Karpas-422 (cell line): ENCODE data around the gene ZNF462. TPM values are rescaled to one million over a fixed set of nuclear protein-coding genes. Genes with fewer than 3 reads are reported as not detected.

ENCODE experiments used
- DNase-seq: peaks from one replicate; pipeline ENCODE4 v3.0.0-alpha.2; 2015
- H2AFZ ChIP-seq: fragments of 200-600 bp; sonication (generic); 2 replicates; pipeline ENCODE4 v1.6.1; 2014; ENCODE audit warnings: antibody characterized with exemption, low read length, mixed read lengths
- H3K27ac ChIP-seq: fragments of 200-600 bp; sonication (generic); 2 replicates; pipeline ENCODE4 v1.5.1; 2014; ENCODE audit warnings: mild to moderate bottlenecking, low read length, moderate library complexity
- H3K27me3 ChIP-seq: fragments of 200-600 bp; sonication (generic); 2 replicates; pipeline ENCODE4 v1.6.1; 2014; ENCODE audit warnings: low read length, mixed read lengths
- H3K36me3 ChIP-seq: fragments of 200-600 bp; sonication (generic); 2 replicates; pipeline ENCODE4 v1.6.1; 2014; ENCODE audit warnings: low read length, mixed read lengths; ENCODE audit not compliant: insufficient read depth
- H3K4me1 ChIP-seq: fragments of 200-600 bp; sonication (generic); 2 replicates; pipeline ENCODE4 v1.6.1; 2014; ENCODE audit warnings: mild to moderate bottlenecking, low read length, mixed read lengths
- H3K4me2 ChIP-seq: fragments of 200-600 bp; sonication (generic); 2 replicates; pipeline ENCODE4 v1.6.1; 2014; ENCODE audit warnings: low read length, low read depth, mild to moderate bottlenecking; ENCODE audit not compliant: poor library complexity, severe bottlenecking
- H3K4me3 ChIP-seq: fragments of 200-600 bp; sonication (generic); 2 replicates; pipeline ENCODE4 v1.5.1; 2014; ENCODE audit warnings: mild to moderate bottlenecking, antibody characterized with exemption, low read length, mixed read lengths
- H3K79me2 ChIP-seq: fragments of 200-600 bp; sonication (generic); 2 replicates; pipeline ENCODE4 v1.6.1; 2014; ENCODE audit warnings: mild to moderate bottlenecking, low read length, mixed read lengths
- H3K9ac ChIP-seq: fragments of 200-600 bp; sonication (generic); 2 replicates; pipeline ENCODE4 v1.6.0; 2014; ENCODE audit warnings: low read length
- H3K9me2 ChIP-seq: fragments of 200-600 bp; sonication (generic), shearing (Covaris generic); replicated peaks from 2 replicates; pipeline ENCODE4 v1.6.0; 2014; ENCODE audit warnings: mild to moderate bottlenecking, low read length, moderate library complexity; ENCODE audit not compliant: insufficient read depth
- H3K9me3 ChIP-seq: fragments of 300-700, 200-600 bp; sonication (generic); 2 replicates; pipeline ENCODE4 v1.6.1; 2014; ENCODE audit warnings: low read length, mixed read lengths
- H4K20me1 ChIP-seq: fragments of 200-600 bp; sonication (generic); 2 replicates; pipeline ENCODE4 v1.6.1; 2014; ENCODE audit warnings: mild to moderate bottlenecking, antibody characterized with exemption, low read length, low read depth; ENCODE audit not compliant: insufficient read depth
- total RNA-seq: library from RNA; depleted of rRNA; stranded (reverse); fragments of >200 nt; shearing (Covaris generic); gene quantifications from 2 replicates; pipeline ENCODE4 v1.2.3, GENCODE V29; 2014; ENCODE audit warnings: low replicate concordance

Gene ZNF462
- total RNA-seq, 1 experiment from 2014 or later: not detected

DNA sequence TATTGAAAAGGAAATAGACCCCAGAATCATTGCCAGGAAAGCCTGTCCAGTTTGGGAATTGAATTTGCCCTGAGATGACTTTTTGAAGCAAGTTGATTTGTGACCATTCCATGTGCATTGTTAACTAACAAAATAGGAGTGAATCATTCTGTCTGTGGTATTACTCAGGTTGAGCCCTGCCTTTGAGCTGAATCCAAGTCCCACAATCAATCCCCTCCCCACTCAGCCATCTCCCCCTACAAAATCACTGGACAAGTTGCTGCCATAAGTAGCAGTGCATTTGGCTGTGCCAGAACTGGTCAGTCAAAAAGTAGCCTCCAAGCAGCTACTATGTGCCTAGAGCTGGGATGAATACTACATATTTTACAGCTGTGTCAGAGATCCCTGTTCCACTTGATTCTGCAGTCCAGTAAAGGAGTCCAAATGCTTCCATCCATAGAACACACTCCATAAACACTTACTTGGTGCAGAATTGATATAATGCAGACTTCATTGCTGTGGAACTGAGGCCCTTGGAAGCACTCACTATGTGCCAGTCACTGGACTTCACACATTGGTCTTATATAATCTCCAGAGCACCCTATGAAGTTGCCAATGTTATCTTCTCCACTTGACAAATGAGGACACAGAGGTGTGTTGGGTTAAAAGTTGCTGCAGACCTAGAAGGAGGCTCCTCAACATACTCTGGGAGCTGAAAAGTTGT is 96.1 kb downstream of the ZNF462 start:
- Histone ChIP-seq H3K9me2 (no peaks in the 10 kb centered on the region), H2AFZ (no peak overlapping the region), H3K27me3 (no peaks in the 10 kb centered on the region), H4K20me1 (no peaks in the 10 kb centered on the region), H3K4me3 (no peak overlapping the region), H3K9me3 (no peaks in the 10 kb centered on the region), H3K79me2 (no peaks in the 10 kb centered on the region), H3K36me3 (no peaks in the 10 kb centered on the region), H3K4me2 (no peak overlapping the region), H3K27ac (no peak overlapping the region), H3K4me1 (no peaks in the 10 kb centered on the region), H3K9ac (no peak overlapping the region)
- no peak for DNase-seq

DNA sequence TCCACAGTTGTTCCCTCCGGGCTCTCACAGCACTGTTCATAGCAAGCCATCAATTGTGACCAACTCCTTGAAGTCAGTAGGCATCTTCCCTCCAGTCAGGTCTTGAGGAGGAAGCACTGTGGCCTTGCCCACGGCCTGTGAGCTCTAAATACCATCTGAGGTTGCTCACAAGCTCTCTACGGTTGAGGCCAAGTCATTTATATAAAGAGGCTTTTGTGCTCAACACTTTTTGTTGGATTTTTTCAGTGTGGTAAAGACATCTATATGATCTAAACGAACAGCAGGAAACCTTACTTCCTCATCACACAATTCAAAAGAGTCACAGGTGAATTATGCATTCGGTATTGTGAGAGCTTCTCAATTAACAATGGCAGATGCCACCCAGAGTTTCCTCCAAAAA is 97.3 kb downstream of the ZNF462 start:
- Histone ChIP-seq H3K4me1 (no peaks in the 10 kb centered on the region), H3K79me2 (no peaks in the 10 kb centered on the region), H3K27ac (no peak overlapping the region), H3K9me2 (no peaks in the 10 kb centered on the region), H3K4me3 (no peak overlapping the region), H3K9me3 (no peaks in the 10 kb centered on the region), H3K9ac (no peak overlapping the region), H4K20me1 (no peaks in the 10 kb centered on the region), H3K27me3 (no peaks in the 10 kb centered on the region), H3K4me2 (no peak overlapping the region), H3K36me3 (no peaks in the 10 kb centered on the region), H2AFZ (no peak overlapping the region)
- no peak for DNase-seq

DNA sequence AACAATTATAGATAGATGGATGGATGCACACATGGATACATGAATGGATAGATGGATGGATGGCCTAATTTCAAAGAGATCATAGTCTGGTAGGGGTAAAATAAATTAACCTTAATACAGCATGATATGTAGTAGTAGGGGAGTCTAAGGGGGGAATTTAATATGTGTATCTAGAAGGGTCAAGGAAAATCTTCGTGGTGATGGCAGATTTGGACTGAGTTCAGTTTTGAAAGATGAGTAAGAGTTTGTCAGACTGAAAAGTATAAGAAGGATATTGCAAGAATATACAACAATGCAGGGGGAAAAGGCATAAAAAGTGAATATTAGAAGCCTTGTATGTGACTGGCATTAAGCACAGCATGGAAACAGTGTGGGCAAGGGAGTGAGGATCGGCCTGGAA is 98.7 kb downstream of the ZNF462 start:
- no peak for DNase-seq
- no peak overlapping the region for H2AFZ ChIP-seq
- H3K9me2 ChIP-seq: no peaks in the 10 kb centered on the region
- no peaks in the 10 kb centered on the region for H3K36me3 ChIP-seq
- H3K4me2 ChIP-seq: no peak overlapping the region
- H3K79me2 ChIP-seq: no peaks in the 10 kb centered on the region
- no peak overlapping the region for H3K27ac ChIP-seq
- H3K9me3 ChIP-seq: no peaks in the 10 kb centered on the region
- no peaks in the 10 kb centered on the region for H3K27me3 ChIP-seq
- H3K4me3 ChIP-seq: no peak overlapping the region
- H3K9ac ChIP-seq: no peak overlapping the region
- H3K4me1 ChIP-seq: no peaks in the 10 kb centered on the region
- H4K20me1 ChIP-seq: no peaks in the 10 kb centered on the region

DNA sequence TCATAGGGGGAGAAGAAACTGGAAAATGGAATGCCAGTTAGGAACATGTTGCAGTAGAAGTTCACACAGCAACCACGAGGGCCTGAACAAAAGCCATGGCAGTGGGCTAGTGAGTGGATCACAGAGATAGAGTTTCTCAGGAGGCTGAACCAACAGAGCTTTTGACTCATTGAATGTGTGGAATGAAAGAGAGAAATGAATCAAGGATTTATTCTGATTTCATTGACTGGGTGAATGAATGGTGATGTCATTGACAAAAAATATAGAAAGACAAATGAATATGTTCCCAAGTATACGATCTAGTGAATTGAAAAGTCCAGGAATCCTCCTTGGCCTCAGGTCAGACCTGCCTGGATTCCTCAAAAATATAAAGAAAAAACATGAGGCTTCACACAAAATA is 99.2 kb downstream of the ZNF462 start:
- no peaks in the 10 kb centered on the region for H4K20me1 ChIP-seq
- no peak overlapping the region for H3K4me2 ChIP-seq
- H3K4me1 ChIP-seq: no peaks in the 10 kb centered on the region
- H2AFZ ChIP-seq: no peak overlapping the region
- no peaks in the 10 kb centered on the region for H3K27me3 ChIP-seq
- H3K79me2 ChIP-seq: no peaks in the 10 kb centered on the region
- no peaks in the 10 kb centered on the region for H3K36me3 ChIP-seq
- DNase-seq: no peak
- H3K9ac ChIP-seq: no peak overlapping the region
- no peak overlapping the region for H3K4me3 ChIP-seq
- H3K9me2 ChIP-seq: no peaks in the 10 kb centered on the region
- H3K9me3 ChIP-seq: no peaks in the 10 kb centered on the region
- H3K27ac ChIP-seq: no peak overlapping the region

DNA sequence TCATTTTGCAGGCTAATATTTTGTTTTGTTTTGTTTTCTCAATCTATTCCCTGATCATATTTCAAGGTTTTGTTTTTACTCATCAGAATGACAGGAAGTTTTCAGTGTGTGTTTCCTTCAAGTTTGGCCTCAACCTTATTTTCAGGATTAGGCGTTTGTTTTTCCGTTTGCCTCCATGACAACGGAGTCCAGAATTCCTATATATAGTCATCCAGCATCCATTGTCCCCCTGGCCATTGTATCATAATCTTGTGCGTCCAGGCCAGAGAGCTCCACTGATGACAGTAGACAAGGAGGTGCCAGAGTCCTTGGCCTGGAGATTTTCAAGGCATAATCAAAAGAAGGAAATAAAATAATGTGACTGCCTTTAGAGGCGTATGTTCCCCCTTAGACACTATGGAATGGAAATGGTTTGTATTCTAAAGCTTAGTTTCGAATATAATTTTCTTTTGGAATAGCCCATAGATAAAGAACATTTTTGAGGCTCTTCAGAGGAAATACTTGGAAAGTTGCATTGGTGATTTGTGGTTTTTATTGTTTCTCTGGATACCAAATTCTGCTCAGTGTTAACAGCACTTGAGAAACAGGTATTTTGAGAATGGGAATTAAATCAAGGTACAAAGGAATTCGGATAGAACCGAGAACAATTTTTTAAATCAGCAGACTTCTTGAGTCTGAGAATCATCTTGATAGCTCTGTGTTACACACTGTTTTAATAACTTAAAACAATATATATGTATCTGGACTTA is 99.8 kb downstream of the ZNF462 start:
- Histone ChIP-seq H2AFZ (no peak overlapping the region), H3K4me2 (no peak overlapping the region), H3K79me2 (no peaks in the 10 kb centered on the region), H3K27ac (no peak overlapping the region), H3K9ac (no peak overlapping the region), H4K20me1 (no peaks in the 10 kb centered on the region), H3K4me1 (no peaks in the 10 kb centered on the region), H3K9me2 (no peaks in the 10 kb centered on the region), H3K9me3 (no peaks in the 10 kb centered on the region), H3K36me3 (no peaks in the 10 kb centered on the region), H3K27me3 (no peaks in the 10 kb centered on the region), H3K4me3 (no peak overlapping the region)
- DNase-seq: no peak

DNA sequence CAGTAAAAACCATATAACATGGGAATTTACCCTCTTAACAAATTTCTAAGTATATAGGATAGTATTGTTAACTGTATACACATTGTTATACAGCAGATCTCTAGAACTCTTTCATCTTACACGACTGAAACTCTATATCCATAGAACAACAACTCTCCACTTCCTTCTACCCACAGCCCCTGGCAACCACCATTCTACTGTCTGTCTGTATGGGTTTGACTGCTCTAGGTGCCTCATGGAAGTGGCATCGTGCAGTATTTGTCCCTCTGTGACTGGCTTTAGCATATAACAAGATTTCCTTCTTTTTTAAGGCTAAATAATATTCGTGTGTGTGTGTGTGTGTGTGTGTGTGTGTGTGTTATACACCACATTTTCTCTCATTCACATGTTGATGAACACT is 100.7 kb downstream of the ZNF462 start:
- no peaks in the 10 kb centered on the region for H3K4me1 ChIP-seq
- H3K27ac ChIP-seq: no peak overlapping the region
- H3K9ac ChIP-seq: no peak overlapping the region
- DNase-seq: no peak
- H3K4me3 ChIP-seq: no peak overlapping the region
- H3K9me3 ChIP-seq: no peaks in the 10 kb centered on the region
- H2AFZ ChIP-seq: no peak overlapping the region
- H3K4me2 ChIP-seq: no peak overlapping the region
- H4K20me1 ChIP-seq: no peaks in the 10 kb centered on the region
- H3K27me3 ChIP-seq: no peaks in the 10 kb centered on the region
- H3K9me2 ChIP-seq: no peaks in the 10 kb centered on the region
- H3K79me2 ChIP-seq: no peaks in the 10 kb centered on the region
- H3K36me3 ChIP-seq: no peaks in the 10 kb centered on the region

DNA sequence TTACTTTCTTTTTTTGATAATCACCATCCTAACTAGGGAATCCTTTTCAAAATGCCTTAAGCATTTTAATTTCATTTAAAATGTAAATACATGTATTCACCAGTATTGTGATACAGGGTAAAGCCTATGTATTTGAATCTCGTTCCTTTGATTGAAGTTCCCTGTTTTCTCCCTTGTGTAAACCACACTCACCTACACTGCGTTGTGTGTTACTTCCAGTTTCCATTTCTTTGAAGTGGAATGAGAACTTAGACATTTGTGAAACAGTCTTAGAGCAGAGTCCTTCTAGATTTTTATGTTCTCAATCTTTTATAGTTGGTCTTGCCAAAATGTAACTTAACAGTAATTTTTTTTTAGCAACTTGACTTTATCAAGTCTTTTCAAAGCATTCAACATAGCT is 101.4 kb downstream of the ZNF462 start:
- DNase-seq: no peak

DNA sequence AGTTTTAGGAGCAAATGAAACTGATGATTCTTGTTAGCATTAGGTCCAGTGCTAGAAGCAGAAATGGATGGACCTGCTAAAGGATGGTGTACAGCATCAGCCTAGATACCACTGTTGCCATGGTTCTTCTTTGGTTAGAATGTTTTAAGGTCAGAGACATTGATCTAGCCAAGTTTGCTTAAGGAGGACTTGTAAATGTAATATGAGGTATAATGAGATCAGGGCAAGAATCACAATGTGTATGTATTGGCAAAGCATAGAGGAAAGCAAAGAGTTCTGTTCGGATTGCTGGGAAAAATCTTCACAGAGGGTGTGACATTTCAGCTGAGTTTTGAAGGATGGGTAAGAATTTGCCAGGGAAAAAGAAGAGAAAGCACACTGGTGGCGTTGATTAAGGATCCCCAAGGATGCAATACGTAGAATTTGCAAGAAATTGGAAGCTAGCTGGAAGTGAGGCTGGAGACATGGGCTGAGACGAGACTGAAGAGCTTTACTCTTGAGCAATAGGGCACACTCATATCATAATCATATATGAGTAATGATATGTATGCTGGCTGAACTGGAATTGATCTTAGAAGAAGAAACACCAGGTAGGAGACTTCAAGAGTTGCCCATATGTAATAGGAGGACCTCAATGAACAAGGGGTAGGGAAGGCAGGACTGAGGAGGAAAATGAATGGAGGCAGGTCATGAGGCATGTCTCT is 102.0 kb downstream of the ZNF462 start:
- no peak overlapping the region for H3K4me2 ChIP-seq
- no peak overlapping the region for H3K4me3 ChIP-seq
- H3K4me1 ChIP-seq: no peaks in the 10 kb centered on the region
- no peak overlapping the region for H2AFZ ChIP-seq
- no peak overlapping the region for H3K9ac ChIP-seq
- no peaks in the 10 kb centered on the region for H3K9me3 ChIP-seq
- no peaks in the 10 kb centered on the region for H3K36me3 ChIP-seq
- H3K9me2 ChIP-seq: no peaks in the 10 kb centered on the region
- no peak for DNase-seq
- no peaks in the 10 kb centered on the region for H3K27me3 ChIP-seq
- no peak overlapping the region for H3K27ac ChIP-seq
- no peaks in the 10 kb centered on the region for H4K20me1 ChIP-seq
- no peaks in the 10 kb centered on the region for H3K79me2 ChIP-seq

More for the DNA sequence above, 101.4 kb downstream of the ZNF462 start:
- H3K9ac ChIP-seq: no peak overlapping the region
- H2AFZ ChIP-seq: no peak overlapping the region
- no peak overlapping the region for H3K4me2 ChIP-seq
- H3K36me3 ChIP-seq: no peaks in the 10 kb centered on the region
- no peak overlapping the region for H3K4me3 ChIP-seq
- H4K20me1 ChIP-seq: no peaks in the 10 kb centered on the region
- H3K79me2 ChIP-seq: no peaks in the 10 kb centered on the region
- H3K27me3 ChIP-seq: no peaks in the 10 kb centered on the region
- no peaks in the 10 kb centered on the region for H3K4me1 ChIP-seq
- H3K9me3 ChIP-seq: no peaks in the 10 kb centered on the region
- no peaks in the 10 kb centered on the region for H3K9me2 ChIP-seq
- H3K27ac ChIP-seq: no peak overlapping the region
